ENCODE data around the gene SUPT4H1.

DNA sequence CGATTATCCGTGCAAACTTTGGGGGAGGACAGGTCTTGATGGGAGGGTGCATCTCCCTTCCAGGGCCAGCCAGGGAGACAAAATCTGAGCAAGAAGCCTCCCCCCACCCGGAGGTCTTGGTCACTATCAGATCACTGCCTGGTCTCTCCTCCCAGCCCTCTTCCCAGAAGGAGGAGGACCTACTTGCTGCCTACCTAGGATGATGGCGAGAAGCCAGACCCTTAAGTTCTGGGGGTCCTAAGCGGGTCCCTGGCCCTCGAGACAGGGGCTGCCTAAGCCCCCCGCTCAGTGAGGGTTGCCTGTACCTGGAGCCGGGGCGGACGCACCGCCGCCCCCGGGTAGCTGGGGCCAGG lies 28.0 kb downstream of the SUPT4H1 start:
- no peak for TF ChIP-seq EZH2 (IDR thresholded peaks at IDR 0.05; ENCODE audit: borderline replicate concordance, low read depth, low read length, severe bottlenecking)
- TF ChIP-seq, protein P1, sequence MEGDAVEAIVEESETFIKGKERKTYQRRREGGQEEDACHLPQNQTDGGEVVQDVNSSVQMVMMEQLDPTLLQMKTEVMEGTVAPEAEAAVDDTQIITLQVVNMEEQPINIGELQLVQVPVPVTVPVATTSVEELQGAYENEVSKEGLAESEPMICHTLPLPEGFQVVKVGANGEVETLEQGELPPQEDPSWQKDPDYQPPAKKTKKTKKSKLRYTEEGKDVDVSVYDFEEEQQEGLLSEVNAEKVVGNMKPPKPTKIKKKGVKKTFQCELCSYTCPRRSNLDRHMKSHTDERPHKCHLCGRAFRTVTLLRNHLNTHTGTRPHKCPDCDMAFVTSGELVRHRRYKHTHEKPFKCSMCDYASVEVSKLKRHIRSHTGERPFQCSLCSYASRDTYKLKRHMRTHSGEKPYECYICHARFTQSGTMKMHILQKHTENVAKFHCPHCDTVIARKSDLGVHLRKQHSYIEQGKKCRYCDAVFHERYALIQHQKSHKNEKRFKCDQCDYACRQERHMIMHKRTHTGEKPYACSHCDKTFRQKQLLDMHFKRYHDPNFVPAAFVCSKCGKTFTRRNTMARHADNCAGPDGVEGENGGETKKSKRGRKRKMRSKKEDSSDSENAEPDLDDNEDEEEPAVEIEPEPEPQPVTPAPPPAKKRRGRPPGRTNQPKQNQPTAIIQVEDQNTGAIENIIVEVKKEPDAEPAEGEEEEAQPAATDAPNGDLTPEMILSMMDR (IDR thresholded peaks at IDR 0.05; ENCODE audit: borderline replicate concordance, extremely low read depth, low read length, poor library complexity, severe bottlenecking) = no peak
